CD4-positive, alpha-beta T cell (primary cell): ENCODE measurements around the gene NFATC1. TPM values are rescaled to one million over a fixed set of nuclear protein-coding genes. Genes with fewer than 3 reads are reported as not detected.
A peak's percentile ranks its signal among the peaks of the same experiment; 100 is the strongest.

ENCODE experiments used
- ATAC-seq: fragments of 200-7000 bp; cut with Tn5 transposase; one replicate; pipeline ENCODE4 v1.10.0; 2022; ENCODE audit warnings: mild to moderate bottlenecking; ENCODE audit not compliant: poor library complexity
- CTCF ChIA-PET: fragments of 350-600 bp; sonication (Branson Sonifier 250); formaldehyde crosslinking; loops from one replicate; lab custom pipeline; 2021; ENCODE audit warnings: antibody characterized with exemption, inconsistent platforms; lab: Charles Lee
- POLR2A ChIA-PET: fragments of 350-600 bp; sonication (Branson Sonifier 250); formaldehyde crosslinking; loops from one replicate; lab custom pipeline; 2021; ENCODE audit warnings: antibody characterized with exemption, inconsistent platforms; lab: Charles Lee
- DNase-seq, 14 experiments: peaks; one replicate each; pipeline ENCODE4 v3.0.0-alpha.2; 2013 to 2020; ENCODE audit warnings: mixed read lengths in 2 of 14
- H3K27ac ChIP-seq, 2 donors: one replicate each; pipeline versions ENCODE4 v1.5.1 to v1.7.0; 2013; ENCODE audit warnings: low read length in 2 of 2, low read depth in 1 of 2, mild to moderate bottlenecking in 1 of 2
- H3K27me3 ChIP-seq, 2 experiments: 1 replicate in 1 of 2; 2 replicates in 1 of 2; pipeline versions ENCODE4 v1.6.1 to v1.7.0; 2013; ENCODE audit warnings: low read length in 2 of 2, control low read depth in 1 of 2, mild to moderate bottlenecking in 1 of 2, moderate library complexity in 1 of 2; ENCODE audit not compliant: insufficient read depth in 2 of 2, control insufficient read depth in 1 of 2
- H3K36me3 ChIP-seq: one replicate; pipeline ENCODE4 v1.6.1; 2013; ENCODE audit warnings: low read length, control low read depth; ENCODE audit not compliant: insufficient read depth
- H3K4me1 ChIP-seq: one replicate; pipeline ENCODE4 v1.6.1; 2013; ENCODE audit warnings: low read length, control low read depth; ENCODE audit not compliant: insufficient read depth
- H3K4me3 ChIP-seq: one replicate; pipeline ENCODE4 v1.5.1; 2013; ENCODE audit warnings: mild to moderate bottlenecking, low read length, moderate library complexity
- H3K9me3 ChIP-seq, 2 experiments: 1 replicate in 1 of 2; 2 replicates in 1 of 2; pipeline versions ENCODE4 v1.6.1 to v1.7.0; 2013; ENCODE audit warnings: low read length in 2 of 2, mild to moderate bottlenecking in 2 of 2, control low read depth in 1 of 2, moderate library complexity in 1 of 2; ENCODE audit not compliant: control insufficient read depth in 1 of 2, insufficient read depth in 1 of 2
- H3K27ac Mint-ChIP-seq: one replicate; pipeline ENCODE4 v1.8.0; 2020; ENCODE audit warnings: mixed read lengths
- H3K27me3 Mint-ChIP-seq: one replicate; pipeline ENCODE4 v1.8.0; 2021; ENCODE audit warnings: mixed read lengths
- H3K36me3 Mint-ChIP-seq: one replicate; pipeline ENCODE4 v1.8.0; 2021; ENCODE audit warnings: low read depth, mixed read lengths
- H3K4me1 Mint-ChIP-seq: one replicate; pipeline ENCODE4 v1.8.0; 2021; ENCODE audit warnings: low read depth, mixed read lengths
- H3K4me3 Mint-ChIP-seq: one replicate; pipeline ENCODE4 v1.8.0; 2020; ENCODE audit warnings: mild to moderate bottlenecking, mixed read lengths
- H3K9me3 Mint-ChIP-seq: one replicate; pipeline ENCODE4 v1.8.0; 2020; ENCODE audit warnings: mixed read lengths
- intact Hi-C, 2 experiments: fragments of 100-400 bp; cut with DNase I in 1 of 2; cut with micrococcal nuclease in 1 of 2; formaldehyde crosslinking; loops; one replicate each; pipeline versions ENCODE4 v1.15.1 to v1.9.0; 2023 to 2025; cut with DNase I, micrococcal nuclease
- total RNA-seq, 174 experiments: library from RNA in 2 of 174; stranded (reverse) in 2 of 174; gene quantifications; one replicate each; pipeline ENCODE4 v1.2.3 and lab custom pipeline; 2021 to 2026
- TF ChIP-seq, protein P1 (sequence below): fragments of 200-600 bp; IDR thresholded peaks from one replicate; pipeline ENCODE4 v1.8.0; 2022; ENCODE audit warnings: antibody characterized with exemption, mild to moderate bottlenecking

NFATC1 gene
- total RNA-seq, 2 experiments from 2014 or later = 107 to 113 TPM

DNA sequence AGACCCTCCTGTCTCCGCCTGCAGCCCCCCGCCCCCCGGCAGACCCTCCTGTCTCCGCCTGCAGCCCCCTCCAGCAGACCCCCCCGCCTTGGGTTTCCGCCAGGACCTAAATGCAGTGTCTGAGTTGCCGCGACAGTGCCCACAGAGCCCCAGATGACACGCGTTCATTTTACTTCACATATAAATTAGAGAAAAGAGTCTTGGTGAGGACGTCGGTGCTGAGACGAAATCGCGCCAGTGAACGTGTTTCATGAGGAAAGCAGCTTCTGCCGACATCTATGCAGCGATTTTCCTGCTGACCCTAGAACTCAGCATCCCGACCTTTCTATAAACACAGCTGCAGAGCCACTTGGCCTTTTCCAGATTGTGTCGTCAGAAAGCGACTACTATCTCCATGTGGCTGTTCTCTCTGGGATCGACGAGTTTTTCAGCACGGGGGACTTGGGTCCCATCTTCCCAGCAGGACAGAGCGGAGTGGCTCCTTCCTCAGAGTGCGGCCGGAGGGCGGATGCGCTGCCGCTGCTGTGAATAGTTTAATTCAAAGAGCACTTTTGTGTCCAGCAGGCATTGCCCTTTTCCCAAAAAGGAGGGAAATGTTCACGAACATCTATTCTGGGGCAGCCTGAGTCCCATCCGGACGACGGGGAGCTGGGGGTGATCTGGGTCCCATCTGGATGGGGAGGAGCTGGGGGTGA, 136.7 kb downstream of the NFATC1 start:
- CTCF ChIA-PET = no interaction called here
- Histone ChIP-seq H3K4me3 (no peak overlapping the region), H3K4me1 (no peaks in the 10 kb centered on the region), H3K36me3 (peaks cover 30% of the 10 kb centered on the region), H3K9me3 (no peaks in the 10 kb centered on the region), H3K27me3 (peaks cover 0 to 5% of the 10 kb centered on the region in 2 experiments), H3K27ac (no peak overlapping the region)
- H3K9me3 Mint-ChIP-seq = no peaks in the 10 kb centered on the region
- intact Hi-C loops = no loop called here
- no peaks in the 10 kb centered on the region for H3K27me3 Mint-ChIP-seq
- no peak overlapping the region for H3K27ac Mint-ChIP-seq
- DNase-seq (peak in 1 of 14 experiments; percentile 22), ATAC-seq (no peak)
- POLR2A ChIA-PET = no interaction called here
- no peak overlapping the region for H3K4me3 Mint-ChIP-seq
- TF ChIP-seq, protein P1, sequence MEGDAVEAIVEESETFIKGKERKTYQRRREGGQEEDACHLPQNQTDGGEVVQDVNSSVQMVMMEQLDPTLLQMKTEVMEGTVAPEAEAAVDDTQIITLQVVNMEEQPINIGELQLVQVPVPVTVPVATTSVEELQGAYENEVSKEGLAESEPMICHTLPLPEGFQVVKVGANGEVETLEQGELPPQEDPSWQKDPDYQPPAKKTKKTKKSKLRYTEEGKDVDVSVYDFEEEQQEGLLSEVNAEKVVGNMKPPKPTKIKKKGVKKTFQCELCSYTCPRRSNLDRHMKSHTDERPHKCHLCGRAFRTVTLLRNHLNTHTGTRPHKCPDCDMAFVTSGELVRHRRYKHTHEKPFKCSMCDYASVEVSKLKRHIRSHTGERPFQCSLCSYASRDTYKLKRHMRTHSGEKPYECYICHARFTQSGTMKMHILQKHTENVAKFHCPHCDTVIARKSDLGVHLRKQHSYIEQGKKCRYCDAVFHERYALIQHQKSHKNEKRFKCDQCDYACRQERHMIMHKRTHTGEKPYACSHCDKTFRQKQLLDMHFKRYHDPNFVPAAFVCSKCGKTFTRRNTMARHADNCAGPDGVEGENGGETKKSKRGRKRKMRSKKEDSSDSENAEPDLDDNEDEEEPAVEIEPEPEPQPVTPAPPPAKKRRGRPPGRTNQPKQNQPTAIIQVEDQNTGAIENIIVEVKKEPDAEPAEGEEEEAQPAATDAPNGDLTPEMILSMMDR = no peak
- peaks cover 12% of the 10 kb centered on the region for H3K4me1 Mint-ChIP-seq
- peaks cover 24% of the 10 kb centered on the region for H3K36me3 Mint-ChIP-seq

- TF ChIP-seq, protein P1 = no peak
- H3K9me3 Mint-ChIP-seq = no peaks in the 10 kb centered on the region
- H3K27me3 Mint-ChIP-seq = no peaks in the 10 kb centered on the region
- ATAC-seq (no peak), DNase-seq (peak in 1 of 14 experiments; percentile 28)
- Histone ChIP-seq H3K36me3 (peaks cover 23% of the 10 kb centered on the region), H3K4me3 (no peak overlapping the region), H3K4me1 (no peaks in the 10 kb centered on the region), H3K9me3 (no peaks in the 10 kb centered on the region), H3K27ac (no peak overlapping the region), H3K27me3 (peaks cover 0 to 5% of the 10 kb centered on the region in 2 experiments)
- peaks cover 17% of the 10 kb centered on the region for H3K36me3 Mint-ChIP-seq
- no peak overlapping the region for H3K4me3 Mint-ChIP-seq
- POLR2A ChIA-PET = interaction anchor here (0.7 to 0.8 kb wide), 2 partner anchors 134 to 153 kb away, joined by 3 read pairs; no protein-coding TSS in a partner anchor
- H3K4me1 Mint-ChIP-seq = peaks cover 9% of the 10 kb centered on the region
- CTCF ChIA-PET = no interaction called here
- H3K27ac Mint-ChIP-seq = no peak overlapping the region
- intact Hi-C loops = no loop called here
Observed at GRCh38 chr18:79533146-79533545, 137.4 kb downstream of the NFATC1 start.

DNA sequence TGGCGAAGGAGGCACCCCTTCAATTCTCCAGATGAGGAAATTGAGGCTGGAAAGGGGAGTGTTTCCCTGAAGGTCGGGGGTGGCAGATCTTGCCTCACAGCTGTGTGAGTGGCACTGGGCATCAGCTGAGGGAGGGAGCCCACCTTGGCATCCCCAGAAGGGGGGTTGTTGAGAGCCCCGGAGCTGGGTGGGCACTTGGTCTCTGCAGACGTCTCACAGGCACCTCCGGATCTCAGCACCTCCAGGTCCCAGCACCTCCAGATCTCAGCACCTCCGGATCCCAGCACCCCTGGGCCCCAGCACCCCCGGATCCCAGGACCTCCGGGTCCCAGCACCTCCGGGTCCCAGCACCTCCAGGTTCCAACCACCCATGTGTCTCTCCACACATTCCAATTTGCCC, 137.9 kb downstream of the NFATC1 start:
- Mint-ChIP-seq H3K36me3 (peaks cover 13% of the 10 kb centered on the region), H3K27me3 (no peaks in the 10 kb centered on the region), H3K4me1 (peaks cover 5% of the 10 kb centered on the region), H3K4me3 (no peak overlapping the region), H3K9me3 (no peaks in the 10 kb centered on the region), H3K27ac (no peak overlapping the region)
- Histone ChIP-seq H3K4me3 (no peak overlapping the region), H3K36me3 (peaks cover 19% of the 10 kb centered on the region), H3K9me3 (no peaks in the 10 kb centered on the region), H3K27me3 (peaks cover 0 to 5% of the 10 kb centered on the region in 2 experiments), H3K27ac (no peak overlapping the region), H3K4me1 (no peaks in the 10 kb centered on the region)
- ChIA-PET POLR2A (interaction anchor here (0.7 to 0.8 kb wide), 2 partner anchors 134 to 153 kb away, joined by 3 read pairs; no protein-coding TSS in a partner anchor), CTCF (no interaction called here)
- ATAC-seq = no peak
- peak in 1 of 14 experiments; percentile 24 for DNase-seq
- intact Hi-C loops = no loop called here
- TF ChIP-seq, protein P1 = no peak
